Panc1 (cell line): ENCODE results near the gene SRCAP. TPM values are rescaled to one million over a fixed set of nuclear protein-coding genes. Genes with fewer than 3 reads are reported as not detected.
A peak's percentile ranks its signal among the peaks of the same experiment; 100 is the strongest.

Experiments used
- ATAC-seq: fragments of 200-7000 bp; cut with Tn5 transposase; 2 replicates; pipeline ENCODE4 v1.9.1; 2020; ENCODE audit warnings: mild to moderate bottlenecking, moderate library complexity
- BruUV-seq: library from RNA; stranded (reverse); fragments of 400-500 nt; replicated peaks from 2 replicates; lab custom pipeline; 2021; lab: Mats Ljungman, UMichigan
- CTCF ChIA-PET: fragments of 300-600 bp; sonication (Branson Sonifier 250); formaldehyde crosslinking; loops from one replicate; lab custom pipeline; 2022; ENCODE audit warnings: antibody characterized with exemption; lab: Charles Lee
- POLR2A ChIA-PET: fragments of 300-600 bp; sonication (Branson Sonifier 250); formaldehyde crosslinking; loops from one replicate; lab custom pipeline; 2022; ENCODE audit warnings: antibody characterized with exemption; lab: Charles Lee
- DNase-seq: peaks from one replicate; pipeline ENCODE4 v3.0.0-alpha.2; 2010; ENCODE audit warnings: low read depth, low spot score
- H3K27ac ChIP-seq: 2 replicates; pipeline ENCODE4 v1.5.1; 2011; ENCODE audit warnings: mild to moderate bottlenecking, low read length, inconsistent platforms
- H3K27me3 ChIP-seq: fragments of 200-500 bp; sonication (Bioruptor generic); 2 replicates; pipeline ENCODE4 v1.6.0; 2014; ENCODE audit warnings: low read length, inconsistent platforms; ENCODE audit not compliant: control insufficient read depth, insufficient read depth
- H3K36me3 ChIP-seq: fragments of 200-500 bp; sonication (Bioruptor generic); 2 replicates; pipeline ENCODE4 v1.5.1; 2014; ENCODE audit warnings: inconsistent platforms, mild to moderate bottlenecking, low read length, moderate library complexity; ENCODE audit not compliant: control insufficient read depth, insufficient read depth
- H3K4me1 ChIP-seq: 2 replicates; pipeline ENCODE4 v1.5.1; 2011; ENCODE audit warnings: inconsistent platforms, mild to moderate bottlenecking, low read length, moderate library complexity; ENCODE audit not compliant: control insufficient read depth, insufficient read depth
- H3K4me3 ChIP-seq, 2 experiments: 2 replicates each; pipeline ENCODE4 v1.5.1; 2011 to 2012; ENCODE audit warnings: low read depth in 2 of 2, low read length in 2 of 2, mild to moderate bottlenecking in 2 of 2, inconsistent platforms in 1 of 2, moderate library complexity in 1 of 2
- H3K9me3 ChIP-seq: fragments of 200-500 bp; sonication (Bioruptor generic); 2 replicates; pipeline ENCODE4 v1.5.1; 2014; ENCODE audit warnings: low read depth, mild to moderate bottlenecking, inconsistent platforms, low read length, moderate library complexity; ENCODE audit not compliant: control insufficient read depth, insufficient read depth
- POLR2AphosphoS5 ChIP-seq: IDR thresholded peaks from 2 replicates; pipeline ENCODE4 v1.6.1; 2012; ENCODE audit warnings: mild to moderate bottlenecking, low read depth, low read length, moderate library complexity
- SIN3A ChIP-seq: IDR thresholded peaks from 2 replicates; pipeline ENCODE4 v1.6.1; 2012; ENCODE audit warnings: low read depth, mild to moderate bottlenecking, low read length, moderate library complexity, borderline replicate concordance; ENCODE audit not compliant: insufficient read depth
- TCF7L2 ChIP-seq: IDR thresholded peaks from 2 replicates; pipeline ENCODE4 v1.6.1; 2011; ENCODE audit warnings: mild to moderate bottlenecking, low read depth, low read length, inconsistent platforms
- in situ Hi-C: cut with HindIII; loops from 2 replicates; pipeline ENCODE4 v1.10.0; 2016; ENCODE audit warnings: low sequenced_read_pairs, low pct_unique_long_range_greater_than_20kb
- intact Hi-C: fragments of 100-400 bp; cut with micrococcal nuclease; formaldehyde crosslinking; loops from one replicate; pipeline ENCODE4 v1.10.0; 2022; ENCODE audit not compliant: unreplicated experiment
- total RNA-seq: library from RNA; stranded (reverse); gene quantifications from one replicate; pipeline ENCODE4 v1.2.1, GENCODE V29; 2021; ENCODE audit not compliant: unreplicated experiment
- TF ChIP-seq, protein P1 (sequence below): fragments of 450-650 bp; IDR thresholded peaks from 2 replicates; pipeline ENCODE4 v1.5.1; 2017; ENCODE audit warnings: mild to moderate bottlenecking
- TF ChIP-seq, protein P2 (sequence below), 2 experiments: IDR thresholded peaks; 2 replicates each; pipeline ENCODE4 v1.6.1; 2011 to 2012; ENCODE audit warnings: low read depth in 2 of 2, control low read depth in 1 of 2, low read length in 1 of 2, mild to moderate bottlenecking in 1 of 2, moderate library complexity in 1 of 2; ENCODE audit not compliant: insufficient read depth in 1 of 2

The SRCAP gene
- total RNA-seq, 1 experiment from 2014 or later = 73.6 TPM

DNA sequence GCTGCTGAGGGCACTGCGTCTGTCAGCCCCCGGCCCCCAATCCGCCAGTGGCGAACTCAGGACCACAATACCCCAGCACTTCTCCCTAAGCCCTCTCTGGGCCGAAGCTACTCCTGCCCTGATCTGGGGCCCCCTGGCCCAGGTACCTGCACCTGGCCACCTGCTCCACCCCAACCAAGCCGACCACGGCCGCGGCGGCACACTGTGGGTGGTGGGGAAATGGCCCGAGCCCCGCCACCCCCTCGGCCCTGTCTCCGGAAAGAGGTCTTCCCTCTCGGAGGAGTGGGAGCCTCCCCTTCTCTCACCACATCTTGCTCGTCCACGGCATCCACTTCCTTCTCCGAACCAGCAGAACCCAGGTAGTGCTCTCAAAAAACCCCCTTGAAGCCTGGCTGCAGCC is 44.1 kb upstream of the SRCAP start:
- Histone ChIP-seq H3K36me3 (peaks cover 6% of the 10 kb centered on the region; the same call in 1 of the 2 replicates), H3K4me3 (no peak overlapping the region), H3K27me3 (no peaks in the 10 kb centered on the region), H3K27ac (no peak overlapping the region), H3K9me3 (no peaks in the 10 kb centered on the region), H3K4me1 (peaks cover 15% of the 10 kb centered on the region)
- no peak for ATAC-seq
- BruUV-seq = no TSS peak
- DNase-seq = no peak
- intact Hi-C loops (no loop called here), in situ Hi-C loops (no loop called here)
- CTCF ChIA-PET = interaction anchor here (0.6 kb wide), 1 partner anchor 225 kb away, joined by 4 read pairs; the partner anchor contains the start of gene DCTPP1
- TF ChIP-seq SIN3A (no peak), POLR2AphosphoS5 (no peak), TCF7L2 (no peak)
- TF ChIP-seq, protein P1, sequence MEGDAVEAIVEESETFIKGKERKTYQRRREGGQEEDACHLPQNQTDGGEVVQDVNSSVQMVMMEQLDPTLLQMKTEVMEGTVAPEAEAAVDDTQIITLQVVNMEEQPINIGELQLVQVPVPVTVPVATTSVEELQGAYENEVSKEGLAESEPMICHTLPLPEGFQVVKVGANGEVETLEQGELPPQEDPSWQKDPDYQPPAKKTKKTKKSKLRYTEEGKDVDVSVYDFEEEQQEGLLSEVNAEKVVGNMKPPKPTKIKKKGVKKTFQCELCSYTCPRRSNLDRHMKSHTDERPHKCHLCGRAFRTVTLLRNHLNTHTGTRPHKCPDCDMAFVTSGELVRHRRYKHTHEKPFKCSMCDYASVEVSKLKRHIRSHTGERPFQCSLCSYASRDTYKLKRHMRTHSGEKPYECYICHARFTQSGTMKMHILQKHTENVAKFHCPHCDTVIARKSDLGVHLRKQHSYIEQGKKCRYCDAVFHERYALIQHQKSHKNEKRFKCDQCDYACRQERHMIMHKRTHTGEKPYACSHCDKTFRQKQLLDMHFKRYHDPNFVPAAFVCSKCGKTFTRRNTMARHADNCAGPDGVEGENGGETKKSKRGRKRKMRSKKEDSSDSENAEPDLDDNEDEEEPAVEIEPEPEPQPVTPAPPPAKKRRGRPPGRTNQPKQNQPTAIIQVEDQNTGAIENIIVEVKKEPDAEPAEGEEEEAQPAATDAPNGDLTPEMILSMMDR = no peak
- TF ChIP-seq, protein P2, sequence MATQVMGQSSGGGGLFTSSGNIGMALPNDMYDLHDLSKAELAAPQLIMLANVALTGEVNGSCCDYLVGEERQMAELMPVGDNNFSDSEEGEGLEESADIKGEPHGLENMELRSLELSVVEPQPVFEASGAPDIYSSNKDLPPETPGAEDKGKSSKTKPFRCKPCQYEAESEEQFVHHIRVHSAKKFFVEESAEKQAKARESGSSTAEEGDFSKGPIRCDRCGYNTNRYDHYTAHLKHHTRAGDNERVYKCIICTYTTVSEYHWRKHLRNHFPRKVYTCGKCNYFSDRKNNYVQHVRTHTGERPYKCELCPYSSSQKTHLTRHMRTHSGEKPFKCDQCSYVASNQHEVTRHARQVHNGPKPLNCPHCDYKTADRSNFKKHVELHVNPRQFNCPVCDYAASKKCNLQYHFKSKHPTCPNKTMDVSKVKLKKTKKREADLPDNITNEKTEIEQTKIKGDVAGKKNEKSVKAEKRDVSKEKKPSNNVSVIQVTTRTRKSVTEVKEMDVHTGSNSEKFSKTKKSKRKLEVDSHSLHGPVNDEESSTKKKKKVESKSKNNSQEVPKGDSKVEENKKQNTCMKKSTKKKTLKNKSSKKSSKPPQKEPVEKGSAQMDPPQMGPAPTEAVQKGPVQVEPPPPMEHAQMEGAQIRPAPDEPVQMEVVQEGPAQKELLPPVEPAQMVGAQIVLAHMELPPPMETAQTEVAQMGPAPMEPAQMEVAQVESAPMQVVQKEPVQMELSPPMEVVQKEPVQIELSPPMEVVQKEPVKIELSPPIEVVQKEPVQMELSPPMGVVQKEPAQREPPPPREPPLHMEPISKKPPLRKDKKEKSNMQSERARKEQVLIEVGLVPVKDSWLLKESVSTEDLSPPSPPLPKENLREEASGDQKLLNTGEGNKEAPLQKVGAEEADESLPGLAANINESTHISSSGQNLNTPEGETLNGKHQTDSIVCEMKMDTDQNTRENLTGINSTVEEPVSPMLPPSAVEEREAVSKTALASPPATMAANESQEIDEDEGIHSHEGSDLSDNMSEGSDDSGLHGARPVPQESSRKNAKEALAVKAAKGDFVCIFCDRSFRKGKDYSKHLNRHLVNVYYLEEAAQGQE (IDR thresholded peaks at IDR 0.05; ENCODE audit: insufficient read depth in 1 of 2, low read depth in 2 of 2, low read length in 1 of 2) = no peak
- POLR2A ChIA-PET = no interaction called here

DNA sequence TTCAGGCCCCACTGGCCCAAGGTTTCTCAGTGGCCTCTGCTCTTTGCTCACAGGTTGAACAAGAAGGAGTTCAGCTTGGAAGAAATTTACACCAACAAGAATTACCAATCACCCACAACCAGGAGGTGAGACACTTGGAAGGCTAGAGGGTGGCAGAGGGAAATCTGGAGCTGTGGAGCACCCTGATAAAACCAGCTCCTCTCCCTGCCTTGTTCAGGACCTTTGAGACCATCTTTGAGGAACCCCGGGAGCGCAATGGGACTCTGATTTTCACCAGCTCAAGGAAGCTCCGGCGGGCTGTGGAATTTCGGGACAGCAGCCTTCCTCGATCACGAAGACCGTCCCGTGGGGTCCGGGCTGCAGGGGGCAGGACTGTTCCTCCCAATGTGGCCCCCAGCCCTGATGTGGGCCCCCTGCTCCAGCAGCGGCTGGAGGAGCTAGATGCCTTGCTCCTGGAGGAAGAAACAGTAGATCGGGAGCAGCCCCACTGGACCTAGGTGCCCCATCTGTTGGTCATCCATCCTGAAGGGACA is 43.1 kb upstream of the SRCAP start:
- ChIA-PET POLR2A (no interaction called here), CTCF (no interaction called here)

DNA sequence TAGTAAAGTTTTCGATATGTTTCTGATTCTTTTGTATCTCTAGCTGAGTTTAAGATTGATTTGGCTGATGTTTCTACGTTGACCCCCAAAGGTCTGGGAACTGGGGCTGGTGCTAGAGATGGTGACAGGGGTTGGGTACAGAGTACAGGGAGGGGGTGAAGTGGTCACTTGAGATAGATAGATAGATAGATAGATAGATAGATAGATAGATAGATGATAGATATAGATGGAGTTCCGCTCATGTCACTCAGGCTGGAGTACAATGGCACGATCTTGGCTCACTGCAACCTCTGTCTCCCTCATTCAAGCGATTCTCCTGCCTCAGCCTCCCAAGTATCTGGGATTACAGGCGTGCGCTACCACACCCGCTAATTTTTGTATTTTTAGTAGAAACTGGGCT is 42.6 kb upstream of the SRCAP start:
- DNase-seq = no peak
- intact Hi-C loops = no loop called here
- Histone ChIP-seq H3K4me1 (peaks cover 24% of the 10 kb centered on the region), H3K4me3 (no peak overlapping the region), H3K27ac (no peak overlapping the region), H3K27me3 (no peaks in the 10 kb centered on the region), H3K36me3 (peaks cover 13% of the 10 kb centered on the region), H3K9me3 (no peaks in the 10 kb centered on the region)
- POLR2A ChIA-PET = interaction anchor here (0.7 kb wide), 1 partner anchor 42 kb away, joined by 3 read pairs; the partner anchor contains the start of gene SRCAP
- in situ Hi-C loops = no loop called here
- BruUV-seq = no TSS peak
- no peak for ATAC-seq
- CTCF ChIA-PET = no interaction called here
- no peak for TF ChIP-seq SIN3A
- no peak for TF ChIP-seq TCF7L2

More for the DNA sequence above, 43.1 kb upstream of the SRCAP start:
- in situ Hi-C loops (no loop called here), intact Hi-C loops (no loop called here)
- TF ChIP-seq TCF7L2 (no peak), SIN3A (no peak)
- Histone ChIP-seq H3K27ac (no peak overlapping the region), H3K9me3 (no peaks in the 10 kb centered on the region), H3K4me1 (peaks cover 19% of the 10 kb centered on the region), H3K27me3 (no peaks in the 10 kb centered on the region), H3K4me3 (no peak overlapping the region), H3K36me3 (peaks cover 12% of the 10 kb centered on the region; the same call in 1 of the 2 replicates)
- TSS peak; percentile 60 for BruUV-seq
- ATAC-seq = no peak
- DNase-seq = no peak
